ENCODE results near the gene XKRX.

DNA sequence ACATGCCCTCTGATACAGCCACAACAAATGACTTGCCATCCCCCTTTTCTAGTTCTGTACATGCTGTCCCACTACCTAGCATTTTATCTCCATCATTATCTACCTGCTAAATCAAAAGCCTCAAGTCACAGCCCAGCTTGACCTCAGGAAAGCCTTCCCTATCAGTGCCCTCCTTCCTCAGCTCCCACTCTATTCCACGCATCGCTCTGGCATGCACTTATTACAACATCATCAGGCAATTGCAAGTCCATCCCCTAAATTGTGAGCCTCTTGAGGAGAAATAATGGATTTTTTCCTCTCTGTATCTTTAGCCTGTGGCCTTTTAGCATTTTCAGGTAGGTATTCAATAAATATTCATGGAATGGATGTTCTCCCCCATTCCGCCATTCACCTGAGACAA, 46.5 kb upstream of the XKRX start:
- TF ChIP-seq, protein P1, sequence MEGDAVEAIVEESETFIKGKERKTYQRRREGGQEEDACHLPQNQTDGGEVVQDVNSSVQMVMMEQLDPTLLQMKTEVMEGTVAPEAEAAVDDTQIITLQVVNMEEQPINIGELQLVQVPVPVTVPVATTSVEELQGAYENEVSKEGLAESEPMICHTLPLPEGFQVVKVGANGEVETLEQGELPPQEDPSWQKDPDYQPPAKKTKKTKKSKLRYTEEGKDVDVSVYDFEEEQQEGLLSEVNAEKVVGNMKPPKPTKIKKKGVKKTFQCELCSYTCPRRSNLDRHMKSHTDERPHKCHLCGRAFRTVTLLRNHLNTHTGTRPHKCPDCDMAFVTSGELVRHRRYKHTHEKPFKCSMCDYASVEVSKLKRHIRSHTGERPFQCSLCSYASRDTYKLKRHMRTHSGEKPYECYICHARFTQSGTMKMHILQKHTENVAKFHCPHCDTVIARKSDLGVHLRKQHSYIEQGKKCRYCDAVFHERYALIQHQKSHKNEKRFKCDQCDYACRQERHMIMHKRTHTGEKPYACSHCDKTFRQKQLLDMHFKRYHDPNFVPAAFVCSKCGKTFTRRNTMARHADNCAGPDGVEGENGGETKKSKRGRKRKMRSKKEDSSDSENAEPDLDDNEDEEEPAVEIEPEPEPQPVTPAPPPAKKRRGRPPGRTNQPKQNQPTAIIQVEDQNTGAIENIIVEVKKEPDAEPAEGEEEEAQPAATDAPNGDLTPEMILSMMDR (conservative IDR thresholded peaks at IDR 0.05), result no peak
- no peak for TF ChIP-seq EZH2 (IDR thresholded peaks at IDR 0.05; ENCODE audit: low read depth)

Measured in PC-9 (cell line).